ENCODE results near the gene STAU1.

Gene STAU1

GRCh38 chr20:49187851-49188641 lies at the start of gene STAU1:
Gene STAU1 (minus strand): TSS chr20:49188334. CDS start chr20:49166201, 22,133 bp downstream.
- DNase-seq = peak; percentile 98

- DNase-seq = no peak
Measured at GRCh38 chr20:49237531-49237930, 49.4 kb upstream of the STAU1 start.

GRCh38 chr20:49236301-49236700 lies 48.2 kb upstream of the STAU1 start:
- DNase-seq = no peak

GRCh38 chr20:49234831-49235230 lies 46.7 kb upstream of the STAU1 start:
- no peak for DNase-seq

GRCh38 chr20:49233226-49233625 lies 45.1 kb upstream of the STAU1 start:
- DNase-seq = no peak

- no peak for DNase-seq
Measured at GRCh38 chr20:49231471-49231870, 43.3 kb upstream of the STAU1 start.

- peak; percentile 61 for DNase-seq
Measured at GRCh38 chr20:49230561-49231133, 42.5 kb upstream of the STAU1 start.

- DNase-seq = no peak
Measured at GRCh38 chr20:49230021-49230420, 41.9 kb upstream of the STAU1 start.

GRCh38 chr20:49229381-49229780 lies 41.2 kb upstream of the STAU1 start:
- no peak for DNase-seq

GRCh38 chr20:49228676-49229075 lies 40.5 kb upstream of the STAU1 start:
- DNase-seq = no peak

GRCh38 chr20:49225896-49226295 lies 37.8 kb upstream of the STAU1 start:
- no peak for DNase-seq

GRCh38 chr20:49219924-49220831 lies 32.0 kb upstream of the STAU1 start:
- DNase-seq = no peak

GRCh38 chr20:49219091-49219923 lies 31.2 kb upstream of the STAU1 start, which contains the start of gene DDX27:
Gene DDX27 (plus strand): TSS chr20:49219416. CDS start chr20:49219449, 33 bp downstream.
- peak; percentile 99 for DNase-seq

GRCh38 chr20:49218739-49219090 lies 30.6 kb upstream of the STAU1 start:
- DNase-seq = peak; percentile 47

- peak; percentile 92 for DNase-seq
Measured at GRCh38 chr20:49216991-49217578, 29.0 kb upstream of the STAU1 start.

GRCh38 chr20:49215232-49215631 lies 27.1 kb upstream of the STAU1 start:
- DNase-seq = no peak

- no peak for DNase-seq
Measured at GRCh38 chr20:49214571-49214970, 26.4 kb upstream of the STAU1 start.

- no peak for DNase-seq
Measured at GRCh38 chr20:49210757-49211110, 22.6 kb upstream of the STAU1 start.

GRCh38 chr20:49210101-49210756 lies 22.1 kb upstream of the STAU1 start:
- no peak for DNase-seq

- DNase-seq = no peak
Measured at GRCh38 chr20:49207076-49207475, 18.9 kb upstream of the STAU1 start.

GRCh38 chr20:49203746-49204145 lies 15.6 kb upstream of the STAU1 start:
- DNase-seq = no peak

- no peak for DNase-seq
Measured at GRCh38 chr20:49203011-49203410, 14.9 kb upstream of the STAU1 start.
